ENCODE results near the gene SPATA32.

DNA sequence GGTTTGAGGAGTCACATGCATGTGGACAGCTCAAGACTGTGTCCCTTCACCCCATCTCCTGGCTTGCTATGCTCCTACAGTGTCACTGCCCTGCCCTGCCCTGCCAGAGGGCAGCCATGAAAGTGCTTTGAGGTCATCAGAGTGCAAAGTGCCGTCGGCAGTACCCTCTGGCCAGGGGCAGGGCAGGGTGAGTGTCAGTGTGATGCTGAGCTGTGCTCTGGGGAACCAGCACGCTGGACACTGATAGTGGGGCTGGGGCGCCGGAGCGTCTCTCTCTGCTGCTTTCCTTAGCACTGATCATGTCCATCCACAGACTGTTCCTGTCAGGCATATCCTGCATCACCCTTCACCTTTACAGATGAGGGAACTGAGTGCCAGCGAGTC is 1.6 kb upstream of the SPATA32 start:
- TF ChIP-seq CTCF (IDR thresholded peaks at IDR 0.05), result no peak
- no peak for TF ChIP-seq POLR2A (IDR thresholded peaks at IDR 0.05)

All from uterus (tissue), 2 donors.